ENCODE measurements around the gene SHISA2.

DNA sequence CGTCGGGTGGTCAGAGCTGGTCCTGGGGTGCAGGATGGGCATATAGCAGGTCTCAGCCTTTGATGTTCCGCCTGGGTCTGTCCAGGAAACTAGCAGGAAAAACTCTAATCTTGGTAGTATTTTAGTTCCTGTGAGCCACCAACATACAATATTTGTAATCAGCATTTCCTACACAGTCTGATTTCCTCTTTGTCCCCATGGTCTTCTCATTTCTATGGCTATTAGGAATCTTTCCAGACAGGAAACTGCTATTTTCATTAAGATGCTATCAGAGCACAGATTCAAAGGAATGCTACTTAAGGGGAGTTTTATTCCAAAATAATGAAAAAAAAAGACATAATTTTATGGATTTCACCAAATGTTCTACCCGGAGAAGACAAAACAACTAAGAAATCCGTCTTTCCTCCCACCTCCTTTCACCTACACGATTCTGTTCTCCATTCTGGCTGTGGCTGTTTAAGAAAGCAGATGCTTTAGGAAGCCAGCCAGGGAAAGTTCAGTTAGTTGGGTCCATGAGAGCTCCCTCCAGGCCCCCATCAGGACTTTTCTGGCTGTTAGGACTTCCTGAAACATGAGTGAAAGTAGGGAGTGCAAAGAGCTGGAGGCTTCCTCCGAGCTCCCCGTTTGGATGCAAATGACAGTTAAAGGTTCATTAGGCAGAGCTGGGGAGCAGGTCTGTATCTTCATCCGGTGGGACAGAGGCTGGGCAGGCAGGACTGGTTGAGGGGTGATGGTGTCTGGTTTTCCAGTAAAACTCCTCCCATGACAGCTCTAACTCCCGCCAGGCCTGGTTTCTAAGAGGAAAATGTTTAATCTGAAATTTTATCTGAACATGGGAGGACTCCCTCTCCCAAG lies 36.3 kb downstream of the SHISA2 start:
- TF ChIP-seq EZH2 (IDR thresholded peaks at IDR 0.05; ENCODE audit: borderline replicate concordance, low read length), result no peak
- TF ChIP-seq, protein P1, sequence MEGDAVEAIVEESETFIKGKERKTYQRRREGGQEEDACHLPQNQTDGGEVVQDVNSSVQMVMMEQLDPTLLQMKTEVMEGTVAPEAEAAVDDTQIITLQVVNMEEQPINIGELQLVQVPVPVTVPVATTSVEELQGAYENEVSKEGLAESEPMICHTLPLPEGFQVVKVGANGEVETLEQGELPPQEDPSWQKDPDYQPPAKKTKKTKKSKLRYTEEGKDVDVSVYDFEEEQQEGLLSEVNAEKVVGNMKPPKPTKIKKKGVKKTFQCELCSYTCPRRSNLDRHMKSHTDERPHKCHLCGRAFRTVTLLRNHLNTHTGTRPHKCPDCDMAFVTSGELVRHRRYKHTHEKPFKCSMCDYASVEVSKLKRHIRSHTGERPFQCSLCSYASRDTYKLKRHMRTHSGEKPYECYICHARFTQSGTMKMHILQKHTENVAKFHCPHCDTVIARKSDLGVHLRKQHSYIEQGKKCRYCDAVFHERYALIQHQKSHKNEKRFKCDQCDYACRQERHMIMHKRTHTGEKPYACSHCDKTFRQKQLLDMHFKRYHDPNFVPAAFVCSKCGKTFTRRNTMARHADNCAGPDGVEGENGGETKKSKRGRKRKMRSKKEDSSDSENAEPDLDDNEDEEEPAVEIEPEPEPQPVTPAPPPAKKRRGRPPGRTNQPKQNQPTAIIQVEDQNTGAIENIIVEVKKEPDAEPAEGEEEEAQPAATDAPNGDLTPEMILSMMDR (IDR thresholded peaks at IDR 0.05; ENCODE audit: low read length), result no peak

All from OCI-LY1 (cell line).